Brain microvascular endothelial cell (primary cell): Measurements from ENCODE around the gene EZR.

ENCODE experiments used
- DNase-seq: peaks from one replicate; pipeline ENCODE4 v3.0.0-alpha.2; 2020
- H3K27ac ChIP-seq: fragments of 250-450 bp; sonication (Bioruptor Pico); 2 replicates; pipeline ENCODE4 v1.5.1; 2020; ENCODE audit warnings: mild to moderate bottlenecking, moderate library complexity
- H3K27me3 ChIP-seq: fragments of 250-450 bp; sonication (Bioruptor Pico); replicated peaks from 2 replicates; pipeline ENCODE4 v1.5.1; 2020; ENCODE audit warnings: mild to moderate bottlenecking
- H3K36me3 ChIP-seq: fragments of 250-450 bp; sonication (Bioruptor Pico); replicated peaks from 2 replicates; pipeline ENCODE4 v1.5.1; 2020; ENCODE audit warnings: mild to moderate bottlenecking
- H3K4me3 ChIP-seq: 2 replicates; pipeline ENCODE4 v1.5.1; 2011; ENCODE audit warnings: low read depth, mild to moderate bottlenecking, control low read depth, low read length, moderate library complexity
- CTCF ChIP-seq: IDR thresholded peaks from 2 replicates; pipeline ENCODE4 v1.5.1; 2011; ENCODE audit warnings: low read depth, mild to moderate bottlenecking, moderate library complexity, low read length, control low read depth, inconsistent platforms; ENCODE audit errors: missing control alignments
- in situ Hi-C: cut with HindIII; loops from 2 replicates; pipeline ENCODE4 v1.10.0; 2017; ENCODE audit warnings: low sequenced_read_pairs, low pct_ligation_motif_present

The EZR gene

GRCh38 chr6:158781692-158782373, 37.3 kb downstream of the EZR start:
- Histone ChIP-seq H3K27me3 (no peaks in the 10 kb centered on the region), H3K36me3 (peaks cover 68% of the 10 kb centered on the region), H3K4me3 (no peak overlapping the region), H3K27ac (no peak overlapping the region)
- in situ Hi-C loops, result no loop called here
- TF ChIP-seq CTCF, result no peak
- DNase-seq, result no peak

DNA sequence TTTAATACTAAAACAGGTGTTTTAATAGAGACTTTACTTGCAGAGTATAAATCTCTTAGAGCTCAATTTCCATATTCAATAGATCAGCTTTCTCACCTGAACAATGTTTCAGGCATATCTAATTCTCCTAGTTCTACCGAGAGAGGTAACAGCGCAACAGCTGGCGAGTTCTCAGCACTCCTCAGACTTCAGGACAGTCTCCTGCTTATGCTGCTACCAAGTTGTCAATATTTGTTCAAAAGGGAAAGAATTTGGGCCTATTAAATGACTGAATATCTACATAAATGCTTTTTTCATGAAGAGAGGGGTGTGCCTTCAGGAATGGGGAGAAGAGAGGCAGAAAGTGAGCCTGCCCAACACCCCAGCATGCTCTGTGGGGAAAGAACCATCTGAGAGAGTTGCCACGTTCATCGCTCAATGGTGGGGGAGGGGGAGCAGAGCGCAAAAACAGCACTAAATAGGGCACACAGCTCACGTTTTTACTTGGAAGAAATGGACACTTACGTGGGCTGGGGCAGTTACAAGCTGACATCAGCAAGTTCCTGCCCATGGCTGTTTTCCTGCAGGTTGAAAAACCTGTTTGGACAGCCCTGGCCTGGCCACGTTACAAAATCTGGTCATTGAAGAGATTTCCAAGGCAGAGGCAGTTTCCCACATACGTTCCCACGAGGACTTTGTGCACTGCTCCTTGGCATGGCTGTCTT, 38.0 kb downstream of the EZR start:
- in situ Hi-C loops, result no loop called here
- no peak for TF ChIP-seq CTCF
- no peaks in the 10 kb centered on the region for H3K27me3 ChIP-seq
- H3K36me3 ChIP-seq, result peaks cover 70% of the 10 kb centered on the region
- no peak overlapping the region for H3K27ac ChIP-seq
- no peak for DNase-seq
- H3K4me3 ChIP-seq, result no peak overlapping the region

DNA sequence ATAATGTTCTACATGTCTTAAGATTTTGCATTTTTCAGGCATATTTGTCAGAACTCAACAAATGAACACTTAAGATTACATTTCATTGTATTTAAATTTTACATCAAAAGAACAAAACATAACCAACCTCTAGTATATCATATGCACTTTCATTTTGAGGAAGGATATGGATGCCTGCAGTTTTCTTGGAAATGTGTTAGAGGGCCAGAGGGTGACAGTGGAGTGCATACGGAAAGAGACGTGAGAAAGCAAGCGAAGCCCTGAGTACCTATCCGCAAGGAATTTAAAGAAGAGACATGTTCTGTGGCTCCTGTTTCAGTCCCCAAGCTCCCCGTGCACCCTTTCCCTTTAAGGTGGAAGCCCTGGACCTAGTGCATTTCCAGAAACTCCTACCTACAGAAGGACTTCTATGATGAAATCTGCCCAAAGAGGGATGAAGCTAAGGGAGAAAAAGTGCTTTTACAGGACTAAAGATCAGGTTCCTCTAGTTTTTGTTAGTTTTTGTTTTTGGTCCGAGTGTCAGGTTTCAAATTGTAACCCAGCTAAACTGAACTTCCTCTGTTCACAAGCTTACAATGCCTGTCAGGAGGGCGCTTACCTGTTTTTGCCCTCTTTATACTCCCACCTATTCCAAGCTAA, 38.8 kb downstream of the EZR start:
- H3K27ac ChIP-seq, result no peak overlapping the region

GRCh38 chr6:158778005-158778527, 41.1 kb downstream of the EZR start:
- Histone ChIP-seq H3K4me3 (no peak overlapping the region), H3K36me3 (peaks cover 63% of the 10 kb centered on the region), H3K27ac (no peak overlapping the region), H3K27me3 (no peaks in the 10 kb centered on the region)
- in situ Hi-C loops, result no loop called here
- DNase-seq, result no peak
- TF ChIP-seq CTCF, result no peak

More for the DNA sequence above, 38.8 kb downstream of the EZR start:
- Histone ChIP-seq H3K27me3 (no peaks in the 10 kb centered on the region), H3K36me3 (peaks cover 75% of the 10 kb centered on the region), H3K4me3 (no peak overlapping the region)
- no peak for DNase-seq
- in situ Hi-C loops, result no loop called here
- TF ChIP-seq CTCF, result no peak

DNA sequence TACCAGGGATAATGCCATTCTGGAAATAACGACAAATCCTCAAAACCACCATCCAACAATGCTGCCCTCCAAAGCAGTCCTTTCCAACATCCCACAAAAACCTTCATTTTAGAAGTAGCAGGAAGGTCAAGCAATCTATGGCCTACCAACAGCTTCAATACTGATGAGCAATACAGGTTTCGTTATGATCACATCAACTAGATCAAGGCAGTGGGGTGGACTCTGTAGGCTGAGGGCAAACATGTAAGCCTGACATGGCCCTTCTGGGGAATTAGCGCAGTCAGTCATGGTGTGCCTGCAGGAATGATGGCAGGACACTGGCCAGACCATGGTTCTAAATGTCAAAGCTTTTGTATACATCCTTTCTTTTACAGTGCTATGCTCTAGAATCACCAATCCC, 41.7 kb downstream of the EZR start:
- Histone ChIP-seq H3K27me3 (no peaks in the 10 kb centered on the region), H3K36me3 (peaks cover 57% of the 10 kb centered on the region), H3K4me3 (no peak overlapping the region), H3K27ac (no peak overlapping the region)
- TF ChIP-seq CTCF, result no peak
- no peak for DNase-seq
- in situ Hi-C loops, result no loop called here
